Measurements from ENCODE around the gene USP7. TPM values are rescaled to one million over a fixed set of nuclear protein-coding genes. Genes with fewer than 3 reads are reported as not detected.
A peak's percentile ranks its signal among the peaks of the same experiment; 100 is the strongest.

The USP7 gene
- total RNA-seq, 1 donor from 2014 or later = 57.9 TPM

GRCh38 chr16:8859913-8860881 is 103.5 kb downstream of the USP7 start:
- Histone ChIP-seq H3K4me1 (ENCODE audit: control insufficient read depth in 3 of 3, insufficient read depth in 3 of 3, low read length in 3 of 3) (peaks cover 30 to 47% (median 32%) of the 10 kb centered on the region in 3 donors), H3K9ac (ENCODE audit: low read depth in 1 of 3, low read length in 3 of 3) (no peak overlapping the region), H3K27me3 (ENCODE audit: control insufficient read depth in 3 of 3, insufficient read depth in 3 of 3, low read length in 3 of 3) (peaks cover 0 to 16% (median 12%) of the 10 kb centered on the region in 3 donors), H3K36me3 (ENCODE audit: control insufficient read depth in 3 of 3, insufficient read depth in 3 of 3, low read length in 3 of 3) (peaks cover 9 to 14% (median 11%) of the 10 kb centered on the region in 3 donors), H3K4me3 (ENCODE audit: low read length in 3 of 3) (no peak overlapping the region), H3K9me3 (ENCODE audit: control insufficient read depth in 3 of 3, low read length in 3 of 3) (no peaks in the 10 kb centered on the region), H3K27ac (ENCODE audit: low read depth, low read length) (peak overlapping the region; percentile 33)

DNA sequence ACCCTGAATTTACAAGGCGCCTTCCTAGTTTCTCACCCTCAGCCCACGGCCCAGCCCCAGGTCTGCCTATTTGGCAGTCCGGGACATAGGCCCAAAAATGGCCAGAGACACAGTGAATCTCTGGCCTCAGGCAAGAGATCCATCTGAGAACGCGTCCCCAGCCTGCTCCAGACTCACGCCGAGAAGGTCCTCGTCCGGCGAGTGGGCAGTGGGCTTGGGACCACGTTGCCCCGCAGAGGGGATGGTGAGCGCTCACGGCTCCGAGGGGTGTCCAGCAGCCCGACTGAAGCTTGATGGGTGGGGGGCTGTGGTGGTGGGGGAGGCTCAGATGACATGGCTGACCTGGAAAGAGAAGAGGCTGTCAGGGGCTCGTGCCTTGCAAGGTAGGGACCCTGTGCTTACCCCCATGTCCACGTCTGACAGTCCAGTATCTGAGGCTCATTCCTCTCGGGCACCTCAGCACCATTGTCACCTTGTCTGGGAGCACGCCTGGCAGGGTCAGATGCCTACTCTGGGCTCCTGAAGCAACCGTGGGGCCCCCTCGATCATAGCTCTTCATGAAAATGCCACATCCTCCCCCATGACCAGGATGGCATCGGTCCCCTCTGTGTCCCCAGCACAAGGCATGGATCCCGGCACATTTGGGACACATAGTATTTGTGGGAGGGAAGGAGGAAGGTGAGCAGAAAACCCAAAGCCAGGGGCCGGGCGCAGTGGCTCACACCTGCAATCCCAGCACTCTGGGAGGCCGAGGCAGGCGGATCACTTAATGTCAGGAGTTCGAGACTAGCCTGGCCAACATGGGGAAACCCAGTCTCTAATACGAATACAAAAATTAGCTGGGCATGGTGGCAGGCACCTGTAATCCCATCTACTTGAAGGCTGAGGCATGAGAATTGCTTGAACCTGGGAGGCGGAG is 104.5 kb downstream of the USP7 start:
- Histone ChIP-seq H3K27ac (ENCODE audit: low read depth, low read length) (no peak overlapping the region), H3K4me3 (ENCODE audit: low read length in 3 of 3) (no peak overlapping the region), H3K36me3 (ENCODE audit: control insufficient read depth in 3 of 3, insufficient read depth in 3 of 3, low read length in 3 of 3) (peaks cover 13 to 19% (median 14%) of the 10 kb centered on the region in 3 donors), H3K27me3 (ENCODE audit: control insufficient read depth in 3 of 3, insufficient read depth in 3 of 3, low read length in 3 of 3) (peaks cover 0 to 6% (median 5%) of the 10 kb centered on the region in 3 donors), H3K4me1 (ENCODE audit: control insufficient read depth in 3 of 3, insufficient read depth in 3 of 3, low read length in 3 of 3) (peaks cover 21 to 37% (median 22%) of the 10 kb centered on the region in 3 donors), H3K9ac (ENCODE audit: low read depth in 1 of 3, low read length in 3 of 3) (no peak overlapping the region), H3K9me3 (ENCODE audit: control insufficient read depth in 3 of 3, low read length in 3 of 3) (no peaks in the 10 kb centered on the region)

DNA sequence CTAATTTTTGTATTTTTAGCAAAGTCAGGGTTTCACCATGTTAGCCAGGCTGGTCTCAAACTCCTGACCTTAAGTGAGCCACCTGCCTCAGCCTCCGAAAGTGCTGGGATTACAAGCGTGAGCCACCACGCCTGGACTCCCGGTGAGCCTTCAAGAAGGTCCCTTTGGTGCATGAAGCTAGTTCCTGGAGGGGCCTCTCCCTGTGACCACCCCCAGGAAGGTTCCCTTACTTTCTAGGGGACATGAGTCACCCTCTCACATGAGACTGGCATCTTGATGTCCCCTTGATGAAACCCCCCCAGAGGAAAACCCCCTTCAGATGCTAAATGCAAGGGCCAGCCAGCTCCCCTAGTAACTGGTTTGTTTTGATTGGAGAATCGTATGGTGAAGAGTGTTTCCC is 107.7 kb downstream of the USP7 start:
- H3K27me3 ChIP-seq (ENCODE audit: control insufficient read depth in 3 of 3, insufficient read depth in 3 of 3, low read length in 3 of 3) = no peaks in the 10 kb centered on the region
- no peaks in the 10 kb centered on the region for H3K9me3 ChIP-seq (ENCODE audit: control insufficient read depth in 3 of 3, low read length in 3 of 3)
- H3K27ac ChIP-seq (ENCODE audit: low read depth, low read length) = no peak overlapping the region
- peaks cover 13 to 17% (median 16%) of the 10 kb centered on the region in 3 donors for H3K36me3 ChIP-seq (ENCODE audit: control insufficient read depth in 3 of 3, insufficient read depth in 3 of 3, low read length in 3 of 3)
- no peak overlapping the region for H3K4me3 ChIP-seq (ENCODE audit: low read length in 3 of 3)
- H3K9ac ChIP-seq (ENCODE audit: low read depth in 1 of 3, low read length in 3 of 3) = no peak overlapping the region
- H3K4me1 ChIP-seq (ENCODE audit: control insufficient read depth in 3 of 3, insufficient read depth in 3 of 3, low read length in 3 of 3) = peaks cover 10 to 16% (median 11%) of the 10 kb centered on the region in 3 donors

- Histone ChIP-seq H3K9ac (ENCODE audit: low read depth in 1 of 3, low read length in 3 of 3) (no peak overlapping the region), H3K27me3 (ENCODE audit: control insufficient read depth in 3 of 3, insufficient read depth in 3 of 3, low read length in 3 of 3) (no peaks in the 10 kb centered on the region), H3K9me3 (ENCODE audit: control insufficient read depth in 3 of 3, low read length in 3 of 3) (no peaks in the 10 kb centered on the region), H3K4me3 (ENCODE audit: low read length in 3 of 3) (no peak overlapping the region), H3K36me3 (ENCODE audit: control insufficient read depth in 3 of 3, insufficient read depth in 3 of 3, low read length in 3 of 3) (peaks cover 16 to 18% (median 18%) of the 10 kb centered on the region in 3 donors), H3K4me1 (ENCODE audit: control insufficient read depth in 3 of 3, insufficient read depth in 3 of 3, low read length in 3 of 3) (peaks cover 9 to 18% (median 12%) of the 10 kb centered on the region in 3 donors), H3K27ac (ENCODE audit: low read depth, low read length) (no peak overlapping the region)
Measured at GRCh38 chr16:8855051-8855786, 108.5 kb downstream of the USP7 start.

GRCh38 chr16:8854298-8854948 is 109.3 kb downstream of the USP7 start:
- Histone ChIP-seq H3K9me3 (ENCODE audit: control insufficient read depth in 3 of 3, low read length in 3 of 3) (no peaks in the 10 kb centered on the region), H3K9ac (ENCODE audit: low read depth in 1 of 3, low read length in 3 of 3) (no peak overlapping the region), H3K36me3 (ENCODE audit: control insufficient read depth in 3 of 3, insufficient read depth in 3 of 3, low read length in 3 of 3) (peaks cover 23 to 25% (median 24%) of the 10 kb centered on the region in 3 donors), H3K27ac (ENCODE audit: low read depth, low read length) (no peak overlapping the region), H3K4me3 (ENCODE audit: low read length in 3 of 3) (no peak overlapping the region), H3K27me3 (ENCODE audit: control insufficient read depth in 3 of 3, insufficient read depth in 3 of 3, low read length in 3 of 3) (no peaks in the 10 kb centered on the region), H3K4me1 (ENCODE audit: control insufficient read depth in 3 of 3, insufficient read depth in 3 of 3, low read length in 3 of 3) (peaks cover 10 to 22% (median 19%) of the 10 kb centered on the region in 3 donors)

GRCh38 chr16:8853611-8854010 is 110.1 kb downstream of the USP7 start:
- no peaks in the 10 kb centered on the region for H3K27me3 ChIP-seq (ENCODE audit: control insufficient read depth in 3 of 3, insufficient read depth in 3 of 3, low read length in 3 of 3)
- peaks cover 9 to 27% (median 16%) of the 10 kb centered on the region in 3 donors for H3K4me1 ChIP-seq (ENCODE audit: control insufficient read depth in 3 of 3, insufficient read depth in 3 of 3, low read length in 3 of 3)
- peak overlapping the region; percentile 25 for H3K27ac ChIP-seq (ENCODE audit: low read depth, low read length)
- no peak overlapping the region for H3K4me3 ChIP-seq (ENCODE audit: low read length in 3 of 3)
- no peaks in the 10 kb centered on the region for H3K9me3 ChIP-seq (ENCODE audit: control insufficient read depth in 3 of 3, low read length in 3 of 3)
- H3K9ac ChIP-seq (ENCODE audit: low read depth in 1 of 3, low read length in 3 of 3) = no peak overlapping the region
- H3K36me3 ChIP-seq (ENCODE audit: control insufficient read depth in 3 of 3, insufficient read depth in 3 of 3, low read length in 3 of 3) = peaks cover 28 to 30% (median 28%) of the 10 kb centered on the region in 3 donors

GRCh38 chr16:8853150-8853549 is 110.6 kb downstream of the USP7 start:
- H3K4me1 ChIP-seq (ENCODE audit: control insufficient read depth in 3 of 3, insufficient read depth in 3 of 3, low read length in 3 of 3) = peaks cover 9 to 27% (median 16%) of the 10 kb centered on the region in 3 donors
- H3K27ac ChIP-seq (ENCODE audit: low read depth, low read length) = peak overlapping the region; percentile 25
- H3K27me3 ChIP-seq (ENCODE audit: control insufficient read depth in 3 of 3, insufficient read depth in 3 of 3, low read length in 3 of 3) = no peaks in the 10 kb centered on the region
- no peaks in the 10 kb centered on the region for H3K9me3 ChIP-seq (ENCODE audit: control insufficient read depth in 3 of 3, low read length in 3 of 3)
- no peak overlapping the region for H3K4me3 ChIP-seq (ENCODE audit: low read length in 3 of 3)
- H3K36me3 ChIP-seq (ENCODE audit: control insufficient read depth in 3 of 3, insufficient read depth in 3 of 3, low read length in 3 of 3) = peaks cover 27 to 31% (median 29%) of the 10 kb centered on the region in 3 donors
- H3K9ac ChIP-seq (ENCODE audit: low read depth in 1 of 3, low read length in 3 of 3) = no peak overlapping the region

- no peak overlapping the region for H3K4me3 ChIP-seq (ENCODE audit: low read length in 3 of 3)
- H3K9me3 ChIP-seq (ENCODE audit: control insufficient read depth in 3 of 3, low read length in 3 of 3) = no peaks in the 10 kb centered on the region
- peaks cover 28 to 31% (median 31%) of the 10 kb centered on the region in 3 donors for H3K36me3 ChIP-seq (ENCODE audit: control insufficient read depth in 3 of 3, insufficient read depth in 3 of 3, low read length in 3 of 3)
- peak overlapping the region; percentile 25 for H3K27ac ChIP-seq (ENCODE audit: low read depth, low read length)
- no peaks in the 10 kb centered on the region for H3K27me3 ChIP-seq (ENCODE audit: control insufficient read depth in 3 of 3, insufficient read depth in 3 of 3, low read length in 3 of 3)
- peaks cover 9 to 29% (median 16%) of the 10 kb centered on the region in 3 donors for H3K4me1 ChIP-seq (ENCODE audit: control insufficient read depth in 3 of 3, insufficient read depth in 3 of 3, low read length in 3 of 3)
- no peak overlapping the region for H3K9ac ChIP-seq (ENCODE audit: low read depth in 1 of 3, low read length in 3 of 3)
Measured at GRCh38 chr16:8852534-8852933, 111.2 kb downstream of the USP7 start.

All from skeletal muscle tissue (tissue), 4 donors.